Right renal pelvis (tissue), 4 donors: ENCODE data around the gene NCKAP1. TPM values are rescaled to one million over a fixed set of nuclear protein-coding genes. Genes with fewer than 3 reads are reported as not detected.

Experiments used
- DNase-seq, 4 donors: peaks; one replicate each; pipeline ENCODE4 v3.0.0-alpha.2; 2013; ENCODE audit warnings: low read depth in 4 of 4, low spot score in 3 of 4, missing footprints in 1 of 4
- polyA plus RNA-seq, 4 donors: library from polyadenylated mRNA; unstranded; fragments of 120-200 nt; gene quantifications; one replicate each; pipeline ENCODE4 v1.2.1, GENCODE V29; 2013; ENCODE audit not compliant: insufficient read length in 4 of 4

The NCKAP1 gene
- polyA plus RNA-seq, 4 donors: 113 to 148 (median 142) TPM

DNA sequence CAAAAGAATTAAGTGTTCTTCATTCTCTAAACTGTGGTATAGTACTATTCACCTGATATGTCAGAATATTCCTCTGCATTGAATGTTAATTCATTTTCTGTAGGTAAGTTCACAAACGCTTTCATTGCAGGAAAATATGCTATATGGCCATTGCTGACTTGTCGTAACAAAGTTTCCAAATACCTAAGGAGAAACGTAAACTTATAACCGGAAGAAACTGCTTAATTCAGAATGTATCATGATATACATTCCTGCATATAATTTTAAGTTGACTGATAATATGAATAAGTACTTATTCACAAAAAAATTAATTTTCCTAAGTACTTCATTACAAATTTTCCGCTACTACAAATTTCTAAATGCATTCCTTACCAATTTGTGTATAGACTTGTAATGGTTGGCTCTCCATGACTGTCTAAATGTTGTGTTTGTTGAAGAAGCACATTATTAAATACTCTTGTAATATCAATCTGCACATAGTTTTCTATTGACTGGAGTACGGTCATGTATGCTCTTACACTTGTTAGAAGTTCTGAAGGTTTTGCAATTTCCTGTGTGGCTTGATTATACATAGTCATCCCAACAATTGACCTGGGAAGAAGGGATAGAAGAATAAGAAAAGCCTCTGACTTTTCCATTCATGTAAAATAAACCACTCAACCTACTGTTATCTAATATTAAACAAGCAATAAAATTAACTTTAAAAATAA is 85.4 kb downstream of the NCKAP1 start:
- no peak for DNase-seq

DNA sequence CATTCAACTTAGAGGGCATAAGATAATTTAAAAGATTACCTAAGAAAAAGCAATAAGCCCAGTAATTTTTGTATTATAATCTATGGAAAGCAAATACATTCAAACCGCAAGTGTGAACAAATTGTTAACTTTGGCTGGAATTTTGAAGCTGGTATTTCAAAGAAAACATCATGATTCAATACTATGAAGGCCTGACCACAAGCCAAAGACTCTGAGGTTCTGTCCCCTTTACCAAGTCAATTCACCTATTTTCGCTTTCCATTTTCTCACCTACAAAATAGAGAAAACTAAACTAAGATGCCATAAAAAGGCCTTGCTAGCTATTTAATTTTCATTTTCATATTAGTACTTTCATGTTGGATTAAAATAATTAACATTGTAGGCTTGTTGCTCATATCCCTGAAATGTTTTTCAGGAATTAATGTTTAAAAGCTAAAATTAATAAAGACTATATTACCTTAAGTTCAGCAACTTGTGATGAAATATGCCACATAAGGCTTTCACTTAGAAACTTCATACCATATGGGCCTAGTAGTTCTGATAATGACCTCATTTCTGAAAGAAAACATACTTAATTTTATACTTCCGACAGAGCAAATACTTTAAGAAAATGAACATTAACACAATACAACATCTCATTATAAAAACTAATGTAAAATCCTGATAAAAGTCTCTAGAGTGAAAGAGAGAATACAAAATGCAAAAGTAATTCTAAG is 86.2 kb downstream of the NCKAP1 start:
- no peak for DNase-seq

DNA sequence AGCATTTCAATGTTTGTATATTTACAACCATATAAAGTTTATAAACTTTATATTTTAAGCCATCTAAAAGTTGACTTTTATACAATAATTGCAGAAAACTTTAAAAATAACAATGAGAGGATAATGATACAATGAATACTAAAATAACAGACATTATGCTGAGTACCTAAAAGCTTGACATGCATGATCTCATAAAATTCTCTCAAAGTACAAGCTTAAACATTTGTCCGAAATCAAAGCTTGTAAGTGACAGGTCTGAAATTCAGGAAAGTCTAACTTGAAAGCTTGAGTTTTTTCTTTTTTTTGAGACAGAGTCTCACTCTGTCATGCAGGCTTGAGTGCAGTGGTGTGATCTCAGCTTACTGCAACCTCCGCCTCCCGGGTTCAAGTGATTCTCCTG is 87.7 kb downstream of the NCKAP1 start:
- DNase-seq: no peak

DNA sequence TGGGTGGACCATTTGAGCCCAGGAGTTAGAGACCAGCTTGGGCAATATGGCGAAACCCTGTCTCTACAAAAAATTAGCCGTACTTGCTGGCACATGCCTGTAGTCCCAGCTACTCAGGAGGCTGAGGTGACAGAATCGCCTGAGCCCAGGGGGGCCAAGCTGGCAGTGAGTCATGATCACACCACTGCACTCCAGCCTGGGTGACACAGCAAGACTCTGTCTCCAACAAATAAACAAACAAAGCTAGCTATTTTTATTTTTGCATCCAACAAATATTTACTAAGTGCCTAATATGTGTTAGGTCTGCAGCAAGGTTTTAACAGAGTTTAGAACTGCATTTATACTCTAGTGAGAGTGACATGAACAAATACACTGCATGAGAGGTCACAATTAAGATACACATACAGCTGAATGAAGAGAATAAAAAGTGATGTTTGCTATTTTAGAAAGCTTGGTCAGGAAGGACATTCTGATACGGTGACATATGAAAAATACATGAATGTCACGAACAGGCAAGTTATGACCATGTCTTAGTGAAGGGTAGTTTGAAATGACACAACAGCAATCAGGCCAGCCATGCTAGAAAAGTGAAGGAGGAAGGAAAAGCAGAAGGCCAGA is 88.6 kb downstream of the NCKAP1 start:
- no peak for DNase-seq

DNA sequence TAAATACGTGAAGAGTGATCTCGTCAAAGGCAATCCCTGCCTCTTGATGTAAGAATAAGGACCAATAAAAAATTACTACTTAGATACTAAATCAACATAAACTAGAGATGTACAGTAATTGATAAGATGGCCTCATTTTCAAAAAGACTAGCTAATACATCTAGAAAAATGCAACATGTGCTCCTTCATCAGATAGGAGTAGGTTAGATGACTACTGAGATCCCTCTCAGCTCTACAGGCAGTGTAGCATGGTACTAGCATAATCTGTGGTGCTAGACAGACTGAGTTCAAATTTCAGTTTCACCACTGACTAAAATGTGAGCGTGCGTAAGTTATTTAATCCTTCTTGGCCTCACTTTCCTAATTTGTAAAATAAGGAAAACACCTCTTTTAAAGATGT is 89.2 kb downstream of the NCKAP1 start:
- DNase-seq: no peak

DNA sequence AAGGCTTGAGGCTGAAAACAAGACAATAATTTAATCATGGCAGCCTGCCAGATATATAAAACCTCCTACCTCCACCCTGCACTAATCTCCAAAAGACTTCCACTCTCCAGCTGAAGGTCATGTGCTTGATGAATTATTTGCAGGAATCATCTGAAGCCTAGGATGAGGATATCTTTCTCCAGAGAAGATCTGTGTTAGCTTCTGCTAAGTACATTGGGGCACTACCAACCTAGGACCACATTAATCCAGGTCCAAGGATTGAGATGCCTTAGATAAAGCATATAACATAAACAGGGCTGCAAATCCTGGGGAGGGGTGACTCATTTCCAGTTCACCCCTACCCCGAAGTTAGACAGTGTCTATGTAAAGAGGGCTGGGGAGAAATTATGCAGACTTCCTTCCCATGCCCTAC is 91.3 kb downstream of the NCKAP1 start:
- DNase-seq: peak in 1 of 4 donors; percentile 7

DNA sequence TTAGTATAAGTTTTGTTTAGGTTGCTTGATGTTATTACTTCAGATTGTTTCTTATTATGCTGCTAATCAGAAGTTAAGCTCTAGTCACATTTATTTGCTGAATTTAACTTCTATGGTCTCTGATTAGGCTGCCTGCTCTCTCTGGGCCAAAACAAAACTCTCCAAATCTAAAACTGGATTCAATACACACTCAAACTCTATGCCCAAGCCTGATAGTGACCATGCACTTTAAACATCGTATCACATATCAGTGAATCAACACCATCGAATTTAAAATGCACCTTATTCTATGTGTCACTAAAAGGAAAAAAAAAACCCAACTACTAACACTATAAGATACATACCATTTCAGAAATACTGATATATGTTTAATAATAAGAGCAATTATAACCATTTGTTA is 94.9 kb downstream of the NCKAP1 start:
- DNase-seq: no peak

DNA sequence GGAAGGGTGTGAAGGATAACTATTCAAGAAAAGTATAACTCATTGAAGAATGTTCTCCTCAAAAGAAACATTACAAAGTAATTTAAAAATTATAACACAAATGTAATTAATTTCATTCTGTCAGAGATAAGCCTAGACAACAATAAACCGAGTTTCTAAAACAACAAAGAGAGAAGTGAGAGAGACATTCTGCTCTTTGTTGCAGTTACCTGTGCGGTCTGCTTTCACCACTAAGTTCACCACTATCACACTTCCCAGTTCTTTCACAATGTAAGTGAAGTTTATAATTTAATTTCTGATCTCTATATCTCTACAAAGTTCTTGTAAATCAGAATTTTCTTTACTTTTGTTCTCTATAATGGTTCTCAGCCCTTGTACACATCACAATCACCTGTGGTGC is 95.5 kb downstream of the NCKAP1 start:
- no peak for DNase-seq

DNA sequence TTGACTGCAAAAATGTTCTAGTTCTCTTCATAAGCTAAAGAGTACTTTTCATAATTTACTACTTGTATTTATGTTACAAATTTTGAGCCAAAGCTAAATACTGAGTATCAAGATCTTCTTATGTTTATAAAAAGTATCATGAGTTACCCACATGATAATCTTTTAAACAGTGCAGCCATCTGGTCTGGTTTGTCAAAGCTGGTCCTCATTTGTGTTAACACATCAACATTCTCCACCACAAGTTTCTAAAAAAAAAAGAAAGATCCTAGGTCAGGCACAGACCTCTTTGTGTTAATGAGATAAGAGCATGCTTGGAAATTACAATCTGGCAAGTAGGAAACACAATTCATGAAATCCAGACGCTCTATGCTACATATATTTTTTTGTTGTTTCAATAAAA is 96.3 kb downstream of the NCKAP1 start:
- DNase-seq: no peak

DNA sequence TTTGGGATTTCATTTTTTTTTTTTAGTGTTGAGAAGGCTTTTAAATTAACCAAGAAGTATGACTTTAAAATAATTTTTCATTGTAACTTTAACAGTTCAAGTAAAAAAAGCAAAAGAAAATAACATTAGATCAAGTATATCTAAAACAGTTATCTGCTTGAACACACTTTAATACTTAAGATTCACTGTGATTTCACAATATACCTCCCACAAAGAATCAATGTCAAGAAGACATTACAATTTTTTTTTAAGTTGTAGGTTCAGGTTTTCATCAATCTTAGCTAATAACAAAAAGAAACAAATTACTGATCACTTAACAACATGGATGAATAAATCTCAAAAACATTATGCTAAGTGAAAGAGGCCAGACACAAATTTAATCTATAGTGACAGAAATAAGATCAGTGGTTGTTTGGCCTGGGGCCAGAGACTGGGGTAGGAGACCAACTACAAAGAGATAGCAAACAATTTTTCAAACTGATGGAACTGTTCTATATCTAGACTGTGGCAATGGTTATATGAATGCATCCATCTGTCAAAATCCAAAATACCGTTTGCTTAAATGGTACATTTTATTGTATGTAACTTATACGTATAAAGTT is 97.0 kb downstream of the NCKAP1 start:
- DNase-seq: no peak

DNA sequence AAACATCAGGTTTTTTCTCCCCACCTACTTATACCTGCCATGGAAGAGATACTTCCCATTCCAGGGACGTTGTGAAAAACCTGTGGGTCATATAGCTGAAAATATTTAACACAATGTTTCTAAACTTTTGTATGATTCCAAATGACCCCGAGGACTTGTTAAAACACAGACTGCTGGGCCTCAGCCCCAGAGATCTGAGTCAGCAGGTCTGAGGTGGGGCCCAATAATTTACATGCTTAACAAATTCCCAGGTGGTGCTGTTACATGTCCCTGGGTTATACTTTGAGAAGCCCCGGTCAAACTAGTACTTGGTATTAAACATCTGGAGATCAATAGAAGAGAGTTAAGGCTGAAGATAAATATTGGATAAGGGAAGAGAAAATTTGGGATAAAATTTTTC is 100.4 kb downstream of the NCKAP1 start:
- no peak for DNase-seq

DNA sequence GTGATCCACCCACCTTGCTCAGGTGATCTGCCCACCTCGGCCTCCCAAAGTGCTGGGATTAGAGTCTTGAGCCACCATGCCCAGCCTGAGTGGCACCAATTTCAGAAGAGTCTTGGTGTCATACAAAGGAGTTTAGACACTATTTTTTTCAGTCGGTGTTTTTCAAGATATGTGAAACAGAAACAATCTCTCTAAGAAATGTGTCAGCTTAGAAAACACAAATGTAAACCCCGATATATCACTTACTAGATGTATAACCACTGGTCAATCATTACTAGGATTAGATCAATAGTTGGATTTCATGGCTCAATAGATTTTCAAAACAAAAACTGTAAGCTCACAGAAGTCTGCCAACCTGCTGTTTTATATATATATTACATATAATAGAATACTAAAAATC is 104.6 kb downstream of the NCKAP1 start:
- no peak for DNase-seq

DNA sequence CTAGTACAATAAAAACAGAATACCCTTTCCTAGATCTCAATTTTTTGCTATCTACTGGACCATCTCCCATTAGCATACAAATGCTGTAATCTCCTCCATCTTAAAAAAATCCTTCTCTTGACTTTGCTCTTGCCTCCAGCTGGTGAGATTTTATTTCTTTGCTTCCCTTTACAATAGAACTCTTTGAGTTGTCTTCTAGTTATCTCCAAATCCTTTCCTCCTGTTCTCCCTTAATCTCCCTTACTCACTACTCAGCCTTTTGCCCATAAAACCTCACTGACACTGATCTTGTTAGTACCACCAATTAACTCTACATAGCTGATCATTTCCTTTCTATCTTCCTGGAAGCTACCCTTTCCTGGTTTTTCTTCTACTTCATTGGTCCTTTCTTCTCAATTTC is 108.3 kb downstream of the NCKAP1 start:
- DNase-seq: no peak

DNA sequence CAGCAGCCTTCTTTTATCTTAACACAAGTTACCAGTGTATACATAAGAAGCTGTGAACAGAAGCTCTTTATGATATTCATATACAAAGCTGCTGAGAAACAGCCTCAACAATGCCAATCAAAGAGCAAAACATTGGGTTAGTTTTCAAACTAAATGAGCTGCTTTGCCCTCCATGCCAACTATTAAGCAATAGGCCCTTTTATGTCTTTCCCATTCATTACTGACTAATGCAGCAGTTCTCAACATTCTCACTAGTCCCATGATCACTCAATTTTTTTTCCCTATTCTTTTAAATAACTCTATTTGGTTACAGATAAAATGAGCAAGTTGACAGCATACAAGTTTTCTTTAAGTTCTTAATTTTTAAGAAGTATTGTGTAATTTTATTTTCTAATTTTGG is 114.0 kb downstream of the NCKAP1 start:
- DNase-seq: no peak

DNA sequence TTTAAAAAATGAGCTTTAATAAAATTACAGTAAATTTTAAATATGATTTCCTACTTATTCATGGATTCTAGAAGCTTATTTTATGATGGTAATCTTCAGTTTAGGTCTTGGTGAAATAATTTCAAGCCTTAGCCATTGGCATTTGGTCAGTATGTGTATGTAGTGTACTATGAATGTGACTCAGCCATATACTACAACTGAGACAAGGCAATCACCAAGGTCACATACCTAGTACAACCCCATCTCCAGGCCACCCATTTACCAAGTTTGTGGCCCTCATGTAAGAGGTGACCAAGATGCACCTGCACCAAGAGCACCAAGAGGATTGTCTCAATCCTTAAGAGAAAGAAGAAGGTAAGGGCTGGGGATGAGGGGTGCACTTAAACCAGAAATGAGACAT is 117.0 kb downstream of the NCKAP1 start:
- DNase-seq: no peak

DNA sequence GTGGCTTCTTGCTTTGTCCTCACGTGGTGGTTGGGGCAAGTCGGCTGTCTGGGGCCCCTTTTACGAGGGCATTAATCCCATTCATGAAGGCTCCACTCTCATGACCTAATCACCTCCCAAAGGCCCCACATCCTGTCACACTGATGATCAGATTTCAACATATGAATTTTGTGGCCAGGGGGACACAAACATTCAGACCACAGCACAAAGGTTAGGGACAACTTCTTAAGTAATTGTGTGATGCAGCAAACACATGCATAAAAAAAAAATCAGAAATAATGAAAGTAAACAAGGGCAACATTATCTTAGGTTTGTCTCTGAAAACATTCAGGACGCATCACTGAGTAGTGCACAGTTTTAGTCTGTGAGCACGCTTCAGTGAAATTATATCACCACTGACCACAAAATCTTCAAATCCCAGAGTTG is 117.6 kb downstream of the NCKAP1 start:
- DNase-seq: no peak

DNA sequence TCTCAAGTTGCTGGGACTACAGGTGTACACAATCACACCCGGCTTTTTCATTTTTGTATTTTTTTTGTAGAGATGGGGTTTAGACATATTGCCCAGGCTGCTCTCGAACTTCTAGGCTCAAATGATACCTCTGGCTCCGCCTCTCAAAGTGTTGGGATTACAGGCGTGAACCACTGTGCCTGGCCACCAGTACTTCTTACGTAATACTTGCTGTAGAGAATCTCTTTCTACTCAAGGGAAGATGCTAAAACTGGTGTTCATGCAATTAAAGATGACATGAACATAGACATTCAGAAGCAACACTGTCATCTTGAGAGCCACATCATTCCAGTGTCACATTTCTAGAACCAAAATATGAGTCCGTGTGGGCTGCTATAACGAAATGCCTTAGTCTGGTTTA is 118.2 kb downstream of the NCKAP1 start:
- DNase-seq: no peak

DNA sequence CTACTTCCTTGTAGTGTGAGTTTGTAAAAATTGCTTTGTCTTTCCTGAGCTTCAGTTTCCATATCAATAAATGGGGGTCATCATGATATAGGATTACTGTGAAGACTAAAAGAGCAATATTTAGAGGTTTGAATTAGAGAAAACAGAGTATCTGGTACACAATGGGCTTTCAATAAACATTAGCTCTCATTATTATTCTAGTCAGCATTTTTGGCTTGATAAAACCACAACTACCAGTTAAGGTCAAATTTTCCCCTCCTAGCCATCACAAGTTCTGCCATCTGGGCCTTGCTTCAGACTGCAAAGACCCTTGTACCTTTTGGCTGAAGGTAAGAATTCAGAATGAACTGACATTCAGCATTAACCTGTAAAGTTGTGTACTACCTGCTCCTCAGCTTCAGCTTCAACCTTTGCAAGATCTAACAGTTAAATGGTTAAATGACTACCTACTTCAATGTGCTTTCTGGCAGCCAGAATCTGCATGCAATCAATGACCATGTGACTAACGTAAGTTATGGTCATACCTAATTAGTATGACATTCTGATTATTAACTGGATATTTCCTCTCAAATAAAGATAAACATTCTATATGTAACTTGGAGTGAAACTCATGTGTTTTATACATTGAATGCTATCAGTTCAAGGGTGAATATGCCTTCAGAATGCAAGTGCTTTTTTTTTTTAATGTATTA is 119.2 kb downstream of the NCKAP1 start:
- no peak for DNase-seq

DNA sequence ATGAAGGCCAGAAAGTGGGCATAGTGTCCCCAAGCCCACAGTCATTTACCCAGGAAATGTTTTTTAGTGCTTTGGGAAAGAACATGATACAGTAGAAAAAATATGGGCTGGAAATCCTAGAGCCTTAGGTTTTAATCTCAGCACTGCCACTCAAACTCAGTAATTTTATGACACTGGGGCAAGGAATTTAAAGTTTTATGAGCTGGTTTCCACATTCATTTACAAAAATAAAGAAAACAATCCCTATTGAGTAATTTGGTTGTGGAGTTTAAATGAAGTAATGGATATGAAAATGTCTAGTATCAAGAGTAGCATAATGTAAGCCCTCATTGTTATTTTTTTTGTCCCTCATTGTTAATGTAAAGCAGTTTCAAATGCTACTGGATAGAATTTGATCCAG is 120.3 kb downstream of the NCKAP1 start:
- no peak for DNase-seq

DNA sequence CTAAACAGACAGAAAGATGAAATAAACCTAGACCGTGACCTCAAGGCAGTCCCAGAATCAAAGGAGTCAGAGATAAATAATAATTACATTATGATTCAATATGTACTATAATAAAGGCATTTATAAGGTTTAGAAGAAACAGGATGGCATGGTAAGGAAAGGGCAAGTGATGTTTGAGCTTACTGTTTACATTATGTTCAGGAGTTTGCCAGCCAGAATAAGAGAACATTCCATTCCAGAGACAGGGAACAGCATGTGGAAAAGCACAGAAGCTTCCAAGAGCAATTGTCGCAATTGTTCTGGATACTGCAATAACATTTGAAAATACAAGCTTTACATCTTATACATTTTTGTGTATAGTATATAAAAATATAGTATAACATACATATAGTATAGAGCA is 121.8 kb downstream of the NCKAP1 start:
- no peak for DNase-seq
